Activated T-helper 1 cell treated with Interleukin-2 at 50 U/mL for 16 hours (primary cell): ENCODE data around the gene APOH.
"Not testable (repeated sequence)": the region's sequence is repeated elsewhere in the genome, so short reads cannot be mapped to it uniquely, and the experiment has no call there.

ENCODE experiments used
- DNase-seq: peaks from one replicate; pipeline ENCODE4 v3.0.0-alpha.2; 2020; ENCODE audit warnings: low read depth

The APOH gene, protein sequence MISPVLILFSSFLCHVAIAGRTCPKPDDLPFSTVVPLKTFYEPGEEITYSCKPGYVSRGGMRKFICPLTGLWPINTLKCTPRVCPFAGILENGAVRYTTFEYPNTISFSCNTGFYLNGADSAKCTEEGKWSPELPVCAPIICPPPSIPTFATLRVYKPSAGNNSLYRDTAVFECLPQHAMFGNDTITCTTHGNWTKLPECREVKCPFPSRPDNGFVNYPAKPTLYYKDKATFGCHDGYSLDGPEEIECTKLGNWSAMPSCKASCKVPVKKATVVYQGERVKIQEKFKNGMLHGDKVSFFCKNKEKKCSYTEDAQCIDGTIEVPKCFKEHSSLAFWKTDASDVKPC

DNA sequence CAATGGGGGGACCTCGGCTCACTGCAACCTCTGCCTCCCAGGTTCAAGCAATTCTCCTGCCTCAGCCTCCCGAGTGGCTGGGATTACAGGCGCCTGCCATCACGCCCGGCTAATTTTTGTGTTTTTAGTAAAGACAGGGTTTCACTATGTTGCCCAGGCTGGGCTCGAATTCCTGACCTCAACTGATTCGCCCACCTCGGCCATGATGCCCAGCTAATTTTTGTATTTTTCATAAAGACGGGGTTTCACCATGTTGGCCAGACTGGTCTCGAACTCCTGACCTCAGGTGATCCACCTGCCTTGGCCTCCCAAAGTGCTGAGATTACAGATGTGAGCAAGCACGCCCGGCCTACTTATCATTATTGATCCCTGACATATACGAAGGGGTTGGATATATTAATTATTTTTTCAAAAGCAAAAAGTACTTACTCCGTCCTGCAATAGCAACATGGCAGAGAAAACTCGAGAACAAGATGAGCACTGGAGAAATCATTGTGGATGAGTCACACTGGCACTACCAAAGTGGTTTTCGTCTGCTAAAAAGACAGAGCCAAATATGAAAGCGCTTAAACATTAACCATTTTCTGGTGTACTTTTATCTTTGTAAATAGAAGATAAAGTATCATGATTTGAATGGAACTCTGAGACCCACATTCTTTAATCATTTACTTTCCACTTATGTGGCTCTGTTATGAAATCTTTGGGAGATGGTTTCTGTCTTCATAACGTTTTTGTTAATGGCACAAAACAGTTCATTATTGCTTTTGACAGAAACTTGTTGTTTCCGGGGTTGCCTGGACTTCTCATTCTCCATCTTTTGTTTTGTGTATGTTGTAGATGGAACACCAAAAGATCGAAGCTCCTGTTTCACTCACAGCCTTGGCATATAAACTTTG is at the start of gene APOH:
APOH (minus strand) TSS at position 529 of the 896 bp plus-strand sequence; CDS start at position 493, 36 bp downstream.
- DNase-seq = no peak

DNA sequence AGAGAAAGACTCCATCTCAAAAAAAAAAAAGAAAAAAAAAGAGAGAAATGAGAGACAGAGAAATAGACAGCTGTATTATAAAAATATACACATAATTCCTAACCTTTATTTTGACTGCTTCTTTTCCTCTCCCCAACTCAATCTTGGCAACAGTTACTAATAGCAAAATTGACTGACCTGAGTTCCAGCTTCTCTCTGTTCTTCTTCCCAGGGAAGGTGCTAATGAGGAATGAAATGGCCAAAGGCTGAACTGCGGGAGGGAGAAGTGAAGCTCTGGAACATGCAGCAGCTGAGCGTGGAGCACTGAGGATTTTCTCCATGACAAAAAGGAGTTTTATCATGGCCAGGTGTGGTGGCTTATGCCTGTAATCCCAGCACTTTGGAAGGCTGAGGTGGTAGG is 48.0 kb upstream of the APOH start:
- no peak for DNase-seq

DNA sequence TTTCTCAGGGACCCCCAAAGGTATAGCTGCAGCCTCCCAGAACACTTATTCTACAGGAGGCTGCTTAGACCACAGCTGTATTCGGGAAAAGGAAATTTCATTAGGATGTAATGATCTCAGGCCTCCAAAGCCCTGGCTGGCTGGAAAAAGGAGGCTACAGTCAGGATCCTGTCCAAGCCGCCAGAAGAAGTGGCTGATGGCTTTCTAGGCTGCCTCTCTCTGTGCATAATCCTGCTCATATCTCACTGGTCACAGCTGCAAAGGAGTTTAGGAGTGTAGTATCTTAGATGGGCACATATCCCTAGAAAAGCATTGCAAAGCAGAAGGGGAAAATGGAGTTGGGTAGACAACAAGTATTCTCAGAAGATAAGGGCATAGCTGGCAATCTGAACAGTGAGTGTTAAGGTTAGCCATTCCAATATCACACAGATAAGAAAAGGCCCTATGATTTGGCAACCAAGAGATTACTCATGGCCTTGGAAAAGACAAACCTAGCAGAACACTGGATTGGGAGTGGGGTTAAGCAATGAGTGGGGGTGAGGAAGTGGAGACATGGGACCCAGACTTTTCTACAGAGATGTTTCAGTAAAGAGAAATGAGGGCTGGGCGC is 47.2 kb upstream of the APOH start:
- DNase-seq = no peak

DNA sequence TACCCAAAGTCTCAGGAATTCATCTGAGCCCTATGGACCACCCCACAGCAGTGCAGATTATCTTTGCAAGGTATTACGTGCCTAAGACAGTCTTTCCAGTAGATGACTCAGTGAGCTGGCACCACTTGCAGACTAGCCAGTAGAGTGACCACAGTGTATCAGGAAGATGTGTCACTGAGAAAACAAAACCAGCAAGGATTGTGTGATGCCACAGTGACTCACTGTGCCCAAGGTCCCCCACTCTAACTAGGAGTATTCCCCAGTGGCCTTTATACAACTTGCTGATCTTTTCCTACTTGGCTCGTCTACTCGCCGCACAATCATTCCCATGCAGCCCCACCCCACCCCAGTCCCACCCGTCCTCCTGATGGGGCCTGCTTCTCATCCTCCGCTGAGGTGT is 46.4 kb upstream of the APOH start:
- no peak for DNase-seq

DNA sequence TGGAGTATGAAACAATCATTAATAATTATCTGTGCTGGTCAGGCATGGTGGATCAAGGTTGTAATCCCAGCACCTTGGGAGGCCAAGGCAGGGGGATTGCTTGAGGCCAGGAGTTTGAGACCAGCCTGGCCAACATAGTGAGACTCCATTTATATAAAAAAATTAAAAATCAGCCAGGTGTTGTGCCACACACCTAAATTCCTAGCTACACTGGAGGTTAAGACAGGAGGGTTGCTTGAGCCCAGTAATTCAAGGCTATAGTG is 44.3 kb upstream of the APOH start:
- no peak for DNase-seq

DNA sequence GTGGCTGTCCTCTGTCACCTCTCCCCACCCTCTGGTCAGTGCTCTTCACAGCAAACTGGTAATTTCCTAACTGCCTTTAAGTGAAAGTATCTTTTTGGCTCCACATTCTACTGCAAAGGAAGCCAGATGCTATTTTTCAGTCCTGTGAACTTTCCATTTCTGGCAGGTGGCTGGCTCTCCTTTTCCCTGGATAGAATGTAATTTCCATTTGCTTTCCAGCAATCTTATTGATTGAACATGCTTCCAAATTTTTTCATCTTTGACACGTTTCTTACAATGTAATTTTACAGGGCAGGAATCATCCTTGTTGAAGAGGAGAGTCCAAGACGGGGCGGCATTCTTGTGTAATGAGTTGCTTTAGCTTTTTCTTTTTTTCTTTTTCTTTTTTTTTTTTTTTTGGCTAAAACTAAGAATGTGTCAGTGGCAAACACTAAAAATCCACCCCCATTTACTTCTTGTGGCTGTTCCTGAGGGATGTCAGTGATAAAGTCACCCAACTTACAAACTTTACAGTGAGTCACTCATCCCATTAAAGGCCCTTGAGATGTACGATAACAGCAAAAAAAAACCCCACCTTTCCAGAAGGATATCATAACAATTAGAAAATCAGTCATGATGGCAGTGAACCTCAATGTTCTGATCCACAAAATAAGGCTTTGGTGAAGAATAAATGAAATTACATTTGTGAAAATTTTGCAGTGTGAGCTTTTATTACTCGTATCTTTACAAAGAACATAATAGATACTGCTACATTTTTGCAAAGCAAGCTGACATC is 43.8 kb upstream of the APOH start:
- DNase-seq = no peak

DNA sequence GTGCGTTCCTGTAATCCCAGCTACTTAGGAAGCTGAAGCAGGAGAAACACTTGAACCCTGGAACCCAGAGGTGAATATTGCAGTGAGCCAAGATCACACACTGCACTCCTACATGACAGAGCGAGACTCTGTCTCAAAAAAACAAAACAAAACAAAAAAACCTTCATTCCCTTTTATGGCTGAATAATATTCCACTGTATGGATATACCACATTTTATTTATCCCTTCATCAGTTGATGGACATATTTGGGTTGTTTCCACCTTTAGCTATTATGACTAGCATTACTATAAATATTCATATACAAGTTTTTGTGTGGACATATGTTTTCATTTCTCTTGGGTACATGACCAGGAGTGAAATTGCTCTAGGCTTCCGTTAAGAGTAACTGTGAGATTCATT is 42.3 kb upstream of the APOH start:
- no peak for DNase-seq

DNA sequence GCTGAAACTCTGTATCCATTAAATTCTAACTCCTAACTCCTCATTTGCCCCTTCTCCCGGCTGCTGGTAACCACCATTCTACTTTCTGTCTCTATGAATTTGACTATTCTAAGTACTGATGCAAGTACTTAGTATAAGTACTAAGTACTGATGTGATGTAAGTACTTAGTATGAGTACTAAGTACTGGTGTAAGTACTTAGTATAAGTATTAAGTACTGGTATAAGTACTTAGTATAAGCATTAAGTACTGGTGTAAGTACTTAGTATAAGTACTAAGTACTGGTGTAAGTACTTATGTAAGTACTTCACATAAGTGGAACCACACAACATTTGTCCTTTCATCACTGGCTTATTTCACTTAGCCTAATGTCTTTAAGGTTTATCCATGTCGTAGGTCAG is 40.9 kb upstream of the APOH start:
- DNase-seq = no peak

DNA sequence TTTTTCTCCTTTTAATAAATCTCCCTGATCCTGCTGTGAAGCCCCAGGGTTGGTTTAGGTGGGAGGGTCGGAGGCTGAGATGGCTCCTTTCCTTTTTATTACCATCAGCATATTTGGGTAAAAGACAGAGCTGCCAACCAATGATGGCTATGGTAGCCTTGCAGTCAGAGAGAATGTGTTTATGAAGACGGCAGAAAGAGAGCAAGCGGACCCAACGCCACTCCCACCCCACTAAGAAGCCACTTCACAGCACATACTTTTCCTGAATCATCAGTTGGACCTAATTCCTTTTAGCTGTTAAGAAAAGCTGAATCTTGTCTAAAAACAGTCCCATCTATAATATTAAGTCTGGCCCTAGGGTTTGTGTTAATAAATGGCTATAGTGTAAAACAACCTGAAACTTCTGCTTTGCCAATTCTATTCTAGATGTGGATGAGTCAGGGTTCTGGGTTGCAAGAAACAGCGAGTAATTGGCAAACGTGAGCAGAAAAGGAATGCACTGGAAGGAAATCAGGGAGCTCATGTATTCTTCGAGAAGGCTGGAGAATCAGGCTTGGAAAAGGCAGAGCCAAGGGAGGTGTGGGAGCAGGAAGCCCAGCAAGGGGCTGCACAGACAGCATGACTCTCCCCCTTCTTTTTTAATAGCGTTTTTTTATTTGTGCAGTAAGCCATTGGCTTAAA is 39.2 kb upstream of the APOH start:
- DNase-seq = no peak

DNA sequence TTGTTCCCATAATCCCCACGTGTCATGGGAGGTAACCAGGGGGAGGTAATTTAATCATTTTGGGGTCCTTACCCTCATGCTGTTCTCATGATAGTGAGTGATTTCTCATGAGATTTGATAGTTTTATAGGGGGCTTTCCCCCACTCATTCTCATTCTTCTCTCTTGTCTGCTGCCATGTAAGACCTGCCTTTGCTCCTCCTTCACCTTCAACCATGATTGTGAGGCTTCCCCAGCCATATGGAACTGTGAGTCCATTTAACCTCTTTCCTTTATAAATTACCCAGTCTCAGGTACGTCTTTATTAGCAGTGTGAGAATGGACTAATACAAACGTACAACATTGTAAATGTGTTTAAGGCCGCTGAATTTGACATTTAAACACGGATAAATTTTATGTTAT is 35.5 kb upstream of the APOH start:
- DNase-seq = no peak

DNA sequence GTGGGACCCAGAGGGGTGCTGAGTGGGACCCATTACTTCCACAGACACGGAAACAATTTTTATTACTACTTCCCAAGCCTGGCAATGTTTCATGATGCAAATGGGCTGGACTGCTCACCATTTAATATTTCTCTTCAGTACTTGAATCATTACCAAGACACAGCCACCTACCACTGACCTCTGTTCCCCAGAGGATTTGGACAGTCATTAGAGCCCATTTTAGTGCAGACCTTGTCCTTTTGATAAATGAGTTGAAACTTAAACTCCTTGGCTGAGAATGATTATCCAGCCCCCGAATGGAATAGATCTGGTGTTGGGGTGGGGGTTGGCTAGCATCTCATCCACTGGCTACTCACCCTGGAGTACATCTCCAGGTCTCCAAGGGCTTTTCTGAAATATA is 33.6 kb upstream of the APOH start:
- no peak for DNase-seq

DNA sequence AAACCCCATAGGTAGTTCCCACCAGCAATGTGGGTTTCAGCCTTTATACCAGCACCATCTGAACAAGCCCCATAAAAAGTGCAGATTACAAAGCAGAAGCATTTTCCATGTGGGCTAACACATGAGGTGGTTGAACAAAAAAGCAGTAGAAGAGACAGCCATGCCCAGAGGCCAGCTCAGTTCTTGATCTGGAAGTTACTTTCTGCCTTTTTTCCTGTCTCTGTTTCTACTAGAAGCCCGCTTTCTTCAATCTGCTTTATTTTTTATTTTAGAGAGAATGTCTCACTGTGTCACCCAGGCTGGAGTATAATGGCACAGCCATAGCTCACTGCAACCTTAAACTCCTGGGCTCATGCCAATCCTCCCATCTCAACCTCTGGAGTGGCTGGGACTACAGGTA is 31.5 kb upstream of the APOH start:
- no peak for DNase-seq

DNA sequence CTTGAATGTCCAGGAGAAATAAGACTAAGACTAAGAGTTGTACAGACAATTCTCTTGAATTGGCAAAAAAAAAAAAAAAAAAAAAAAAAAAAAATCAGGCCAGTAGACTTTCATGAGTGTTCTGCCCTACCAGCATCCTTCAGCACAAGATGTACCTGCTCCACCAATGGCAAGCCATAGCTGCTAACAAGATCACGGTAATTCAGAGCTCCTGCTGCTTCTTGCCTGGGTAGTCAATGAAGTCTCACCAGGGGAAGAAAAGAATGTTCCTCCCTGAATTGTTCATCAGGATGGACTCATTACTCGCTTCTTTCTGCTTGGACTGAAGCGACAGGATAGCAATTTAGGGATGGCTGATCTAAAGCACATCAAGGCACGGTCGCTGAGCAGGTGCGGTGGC is 31.1 kb upstream of the APOH start:
- no peak for DNase-seq

DNA sequence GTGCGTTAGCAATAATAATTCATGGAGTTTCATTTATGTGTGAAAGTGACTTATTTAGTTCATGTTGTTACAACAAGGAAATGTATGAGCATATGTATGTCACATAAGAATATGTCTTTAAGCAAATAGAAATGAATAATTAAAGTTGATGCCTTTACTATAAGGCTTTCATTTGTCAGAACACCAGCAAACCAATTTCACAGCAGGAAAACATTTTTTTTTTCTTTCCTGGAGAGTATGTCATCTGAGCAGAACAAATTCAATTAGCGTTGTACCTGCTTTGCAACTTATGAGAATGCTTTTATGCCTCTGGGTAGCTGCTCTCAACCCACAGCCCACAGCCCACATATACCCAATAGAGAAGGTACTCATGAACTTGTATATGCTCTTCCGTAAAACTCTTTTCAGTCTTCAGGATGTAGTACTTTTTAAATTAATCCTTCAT is 26.3 kb upstream of the APOH start:
- DNase-seq = no peak

DNA sequence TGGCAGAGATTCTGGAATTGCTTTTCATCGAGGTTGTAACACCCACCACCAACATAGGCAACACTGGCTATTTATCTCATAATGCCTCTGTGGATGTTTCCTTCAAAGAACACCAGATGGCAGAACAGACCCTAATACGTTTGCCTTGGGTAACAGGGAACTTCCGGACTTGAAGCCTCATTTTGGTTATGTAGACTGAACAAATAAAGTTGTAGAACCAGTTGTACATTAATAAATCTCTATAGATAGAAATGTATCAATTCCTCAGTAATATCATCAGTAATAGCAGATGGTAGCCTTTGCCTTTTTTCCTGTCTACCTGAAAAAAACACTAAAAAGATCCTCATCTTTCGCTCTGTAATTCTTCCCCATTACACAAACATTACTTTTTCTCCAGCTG is 25.9 kb upstream of the APOH start:
- peak; percentile 4 for DNase-seq

DNA sequence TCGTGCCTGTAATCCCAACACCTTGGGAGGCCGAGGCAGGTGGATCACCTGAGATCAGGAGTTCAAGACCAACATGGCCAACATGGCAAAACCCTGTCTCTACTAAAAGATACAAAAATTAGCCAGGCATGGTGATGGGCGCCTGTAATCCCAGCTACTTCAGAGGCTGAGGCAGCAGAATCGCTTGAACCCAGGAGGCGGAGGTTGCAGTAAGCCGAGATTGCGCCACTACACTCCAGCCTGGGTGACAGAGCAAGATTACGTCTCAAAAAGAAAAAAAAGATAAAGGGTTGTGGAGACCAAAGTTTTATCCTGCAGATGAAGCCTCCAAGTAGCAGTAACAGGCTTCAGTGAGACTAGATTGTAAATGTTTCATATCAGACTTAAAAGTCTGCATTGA is 24.2 kb upstream of the APOH start:
- DNase-seq = not testable (repeated sequence)

DNA sequence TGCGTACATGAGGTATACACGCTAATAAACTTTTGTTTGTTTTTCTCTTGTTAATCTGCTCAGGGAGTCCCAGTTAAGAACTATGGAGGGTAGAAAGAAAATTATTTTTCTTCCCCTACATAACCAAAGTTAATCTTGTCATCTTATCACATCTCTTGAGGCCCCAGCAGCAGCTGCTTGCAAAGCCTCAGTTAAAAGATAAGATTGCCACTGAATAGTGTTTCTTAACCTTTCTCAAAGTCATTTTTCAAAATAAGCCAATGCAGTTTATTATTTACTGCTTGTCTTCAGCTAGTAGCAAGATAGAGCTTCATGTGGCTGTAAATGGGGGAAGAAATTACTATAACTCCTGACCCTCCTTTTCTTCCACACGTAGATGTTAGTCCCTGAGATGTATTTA is 21.5 kb upstream of the APOH start:
- no peak for DNase-seq

DNA sequence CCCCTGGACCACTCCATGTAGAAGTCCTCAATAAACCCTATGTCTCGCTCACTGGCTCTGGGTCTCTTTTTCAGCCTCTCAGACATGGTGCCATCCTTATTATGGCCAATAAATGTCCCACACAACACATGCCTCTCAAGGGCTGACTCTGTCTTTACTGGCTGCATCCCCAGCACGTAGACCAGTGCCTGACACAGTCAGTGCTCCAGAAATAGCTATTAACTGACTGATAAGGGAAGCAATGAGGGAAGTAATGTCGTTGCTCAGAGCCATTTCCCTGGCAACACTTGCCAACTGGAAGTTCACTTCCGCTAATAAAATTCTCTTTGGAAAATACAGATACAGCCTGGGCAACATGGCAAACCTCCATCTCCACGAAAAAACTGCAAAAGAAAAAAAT is 19.1 kb upstream of the APOH start:
- no peak for DNase-seq

DNA sequence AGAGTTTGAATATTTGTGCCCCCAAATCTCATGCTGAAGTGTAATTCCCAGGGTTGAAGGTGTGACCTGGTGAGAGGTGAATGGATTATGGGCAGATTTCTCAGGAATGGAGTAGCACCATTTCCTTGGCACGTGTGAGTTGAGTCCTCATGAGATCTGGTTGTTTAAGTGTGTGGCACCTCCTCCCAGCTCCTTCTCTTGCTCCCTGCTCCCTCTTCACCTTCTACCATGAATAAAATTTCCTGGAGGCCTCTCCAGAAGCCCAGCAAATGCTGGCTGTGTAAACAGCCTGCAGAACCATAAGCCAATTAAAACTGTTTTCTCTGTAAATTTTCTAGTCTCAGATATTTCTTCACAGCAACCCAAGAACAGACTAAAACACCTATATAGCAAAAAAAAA is 12.6 kb upstream of the APOH start:
- no peak for DNase-seq

DNA sequence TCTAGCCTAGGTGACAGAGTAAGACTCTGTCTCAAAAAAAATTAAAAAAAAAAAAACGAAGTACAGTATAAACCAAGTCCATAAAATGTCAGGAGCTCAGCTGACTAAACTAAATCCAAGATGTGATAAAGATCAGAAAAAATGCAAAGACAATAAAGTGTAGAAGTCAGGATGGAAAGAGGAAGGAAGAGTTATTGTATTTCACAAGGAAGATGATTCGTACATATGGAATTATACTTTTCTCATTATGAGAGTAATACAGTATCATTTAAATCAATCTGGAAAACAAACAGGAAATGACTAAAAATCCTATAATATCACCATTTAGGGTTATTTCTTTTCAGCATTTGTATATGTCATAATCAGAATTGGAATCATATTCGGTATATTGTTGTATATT is 11.4 kb upstream of the APOH start:
- no peak for DNase-seq

DNA sequence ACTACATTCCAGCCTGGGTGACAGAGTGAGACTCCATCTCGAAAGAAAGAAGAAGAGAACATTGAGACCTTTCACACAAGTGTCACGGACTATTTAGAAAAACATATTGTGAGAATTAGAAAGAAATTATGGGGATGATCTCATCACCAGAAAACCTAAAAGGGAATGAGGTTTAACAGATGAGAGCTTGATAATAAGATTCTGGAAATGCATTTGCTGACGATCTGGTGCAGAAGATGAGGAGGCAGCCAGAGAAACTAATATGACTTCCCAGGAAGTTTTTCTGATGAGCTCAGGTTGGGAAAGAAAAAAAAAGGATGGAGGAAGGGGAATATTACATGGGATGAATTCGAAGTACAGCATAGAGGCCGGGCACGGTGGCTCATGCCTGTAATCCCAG is 10.8 kb upstream of the APOH start:
- no peak for DNase-seq
